A673 (cell line): ENCODE data around the gene FN3K. TPM values are rescaled to one million over a fixed set of nuclear protein-coding genes. Genes with fewer than 3 reads are reported as not detected.

Experiments
- BruUV-seq: library from RNA; stranded (reverse); fragments of 400-500 nt; replicated peaks from 2 replicates; lab custom pipeline; 2021; lab: Mats Ljungman, UMichigan
- CTCF ChIA-PET: fragments of 300-600 bp; sonication (Branson Sonifier 250); formaldehyde crosslinking; loops from one replicate; lab custom pipeline; 2022; ENCODE audit warnings: antibody characterized with exemption; lab: Charles Lee
- POLR2A ChIA-PET: fragments of 300-600 bp; sonication (Branson Sonifier 250); formaldehyde crosslinking; loops from one replicate; lab custom pipeline; 2022; ENCODE audit warnings: antibody characterized with exemption; ENCODE audit not compliant: low non-redundant PET; lab: Charles Lee
- DNase-seq: peaks from one replicate; pipeline ENCODE4 v3.0.0-alpha.2; 2015; ENCODE audit warnings: low spot score
- H3K27ac ChIP-seq: fragments of 200-600 bp; sonication (generic); 2 replicates; pipeline ENCODE4 v1.5.1; 2016; ENCODE audit warnings: mixed run types, low read depth, mild to moderate bottlenecking, mixed read lengths, antibody characterized with exemption, low read length; ENCODE audit not compliant: poor library complexity, severe bottlenecking
- H3K27me3 ChIP-seq: fragments of 200-600 bp; sonication (generic); replicated peaks from 2 replicates; pipeline ENCODE4 v1.6.1; 2017; ENCODE audit warnings: mixed run types, low read depth, mild to moderate bottlenecking, mixed read lengths, antibody characterized with exemption, low read length; ENCODE audit not compliant: insufficient read depth, poor library complexity
- H3K36me3 ChIP-seq: fragments of 200-600 bp; sonication (generic); 2 replicates; pipeline ENCODE4 v1.6.1; 2016; ENCODE audit warnings: mixed run types, mild to moderate bottlenecking, mixed read lengths, antibody characterized with exemption, low read length; ENCODE audit not compliant: insufficient read depth, poor library complexity, severe bottlenecking
- H3K4me1 ChIP-seq: fragments of 200-600 bp; sonication (generic); 2 replicates; pipeline ENCODE4 v1.6.1; 2017; ENCODE audit warnings: mixed run types, mild to moderate bottlenecking, mixed read lengths, antibody characterized with exemption, low read length; ENCODE audit not compliant: insufficient read depth, poor library complexity, severe bottlenecking
- H3K4me3 ChIP-seq: fragments of 200-600 bp; sonication (generic); 2 replicates; pipeline ENCODE4 v1.5.1; 2016; ENCODE audit warnings: low read depth, mixed run types, mild to moderate bottlenecking, mixed read lengths, low read length; ENCODE audit not compliant: poor library complexity, severe bottlenecking
- H3K9me3 ChIP-seq: fragments of 200-600 bp; sonication (generic); 2 replicates; pipeline ENCODE4 v1.6.1; 2016; ENCODE audit warnings: mixed run types, low read depth, mild to moderate bottlenecking, mixed read lengths, antibody characterized with exemption, low read length; ENCODE audit not compliant: poor library complexity, severe bottlenecking
- EZH2 ChIP-seq: fragments of 200-600 bp; sonication (generic); IDR thresholded peaks from 2 replicates; pipeline ENCODE4 v1.6.1; 2017; ENCODE audit warnings: borderline replicate concordance, low read depth, mild to moderate bottlenecking, mixed read lengths, antibody characterized with exemption, low read length; ENCODE audit not compliant: poor library complexity, severe bottlenecking
- intact Hi-C: fragments of 100-400 bp; cut with micrococcal nuclease; formaldehyde crosslinking; loops from one replicate; pipeline ENCODE4 v1.10.0; 2022; ENCODE audit not compliant: unreplicated experiment
- total RNA-seq: library from RNA; stranded (reverse); gene quantifications from 2 replicates; pipeline ENCODE4 v1.2.3, GENCODE V29; 2021
- TF ChIP-seq, protein P1 (sequence below): fragments of 300-800, 200-600 bp; sonication (generic); conservative IDR thresholded peaks from 2 replicates; pipeline ENCODE4 v1.5.1; 2017; ENCODE audit warnings: low read depth, mild to moderate bottlenecking, antibody characterized with exemption, low read length, moderate library complexity, mixed read lengths

Gene FN3K
- total RNA-seq, 1 experiment from 2014 or later, result 6.7 TPM

DNA sequence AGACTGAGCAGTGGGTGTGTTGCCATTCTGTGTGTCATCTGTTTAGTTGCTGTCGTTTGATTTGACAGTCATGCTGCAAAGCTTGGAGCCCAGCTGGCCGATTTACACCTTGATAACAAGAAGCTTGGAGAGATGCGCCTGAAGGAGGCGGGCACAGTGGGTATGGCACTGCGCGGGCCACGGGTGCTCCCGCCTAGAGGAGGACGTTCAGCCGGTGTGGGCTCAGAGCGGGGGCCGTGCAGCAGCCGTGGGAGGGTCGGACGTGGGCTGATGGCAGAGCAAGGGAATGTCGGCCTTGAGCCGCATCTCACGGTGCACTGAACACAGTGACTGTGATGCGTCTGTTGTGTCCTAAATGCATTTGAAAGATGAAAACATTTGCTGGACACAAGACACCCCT, 15.2 kb upstream of the FN3K start:
- intact Hi-C loops, result no loop called here
- Histone ChIP-seq H3K27ac (no peak overlapping the region), H3K27me3 (no peaks in the 10 kb centered on the region), H3K36me3 (peaks cover 5% of the 10 kb centered on the region), H3K4me3 (no peak overlapping the region), H3K4me1 (peaks cover 13% of the 10 kb centered on the region), H3K9me3 (no peaks in the 10 kb centered on the region)
- ChIA-PET POLR2A (interaction anchor here (0.6 kb wide), 1 partner anchor 111 kb away, joined by 3 read pairs; no protein-coding TSS in a partner anchor), CTCF (no interaction called here)
- no TSS peak for BruUV-seq
- no peak for DNase-seq
- TF ChIP-seq, protein P1, sequence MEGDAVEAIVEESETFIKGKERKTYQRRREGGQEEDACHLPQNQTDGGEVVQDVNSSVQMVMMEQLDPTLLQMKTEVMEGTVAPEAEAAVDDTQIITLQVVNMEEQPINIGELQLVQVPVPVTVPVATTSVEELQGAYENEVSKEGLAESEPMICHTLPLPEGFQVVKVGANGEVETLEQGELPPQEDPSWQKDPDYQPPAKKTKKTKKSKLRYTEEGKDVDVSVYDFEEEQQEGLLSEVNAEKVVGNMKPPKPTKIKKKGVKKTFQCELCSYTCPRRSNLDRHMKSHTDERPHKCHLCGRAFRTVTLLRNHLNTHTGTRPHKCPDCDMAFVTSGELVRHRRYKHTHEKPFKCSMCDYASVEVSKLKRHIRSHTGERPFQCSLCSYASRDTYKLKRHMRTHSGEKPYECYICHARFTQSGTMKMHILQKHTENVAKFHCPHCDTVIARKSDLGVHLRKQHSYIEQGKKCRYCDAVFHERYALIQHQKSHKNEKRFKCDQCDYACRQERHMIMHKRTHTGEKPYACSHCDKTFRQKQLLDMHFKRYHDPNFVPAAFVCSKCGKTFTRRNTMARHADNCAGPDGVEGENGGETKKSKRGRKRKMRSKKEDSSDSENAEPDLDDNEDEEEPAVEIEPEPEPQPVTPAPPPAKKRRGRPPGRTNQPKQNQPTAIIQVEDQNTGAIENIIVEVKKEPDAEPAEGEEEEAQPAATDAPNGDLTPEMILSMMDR, result no peak
- TF ChIP-seq EZH2, result no peak

DNA sequence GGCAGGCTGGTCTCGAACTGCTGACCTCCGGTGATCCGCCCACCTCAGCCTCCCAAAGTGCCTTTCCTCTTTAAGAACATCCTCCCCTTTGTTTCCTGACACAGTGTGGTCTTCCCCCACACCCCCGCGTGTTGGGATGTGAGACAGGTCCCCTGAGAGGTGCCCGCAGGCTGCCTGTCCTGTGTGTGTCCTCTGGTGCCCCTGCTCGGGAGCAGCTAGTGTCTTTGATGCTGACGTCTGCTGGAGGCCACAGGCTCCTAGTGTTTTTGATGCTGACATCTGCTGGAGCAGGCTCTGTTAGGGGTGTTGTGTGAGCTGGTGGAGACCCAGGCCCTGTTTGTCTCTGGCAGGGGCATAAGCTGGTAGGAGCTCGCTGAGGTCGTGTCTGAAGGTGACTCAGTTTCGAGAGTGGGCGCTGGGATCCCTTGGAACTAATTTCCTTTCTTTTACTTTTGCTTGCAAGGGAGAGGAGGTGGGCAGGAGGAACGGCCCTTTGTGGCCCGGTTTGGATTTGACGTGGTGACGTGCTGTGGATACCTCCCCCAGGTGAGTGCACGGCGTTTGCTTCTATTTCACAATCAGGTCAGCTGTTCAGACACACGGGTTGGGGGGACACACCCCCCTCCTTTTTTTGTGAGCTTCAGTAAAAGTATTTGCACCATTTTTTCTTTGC, 12.9 kb upstream of the FN3K start:
- no peaks in the 10 kb centered on the region for H3K27me3 ChIP-seq
- H3K9me3 ChIP-seq, result no peaks in the 10 kb centered on the region
- DNase-seq, result no peak
- CTCF ChIA-PET, result no interaction called here
- no peak overlapping the region for H3K27ac ChIP-seq
- peaks cover 5% of the 10 kb centered on the region for H3K4me1 ChIP-seq
- peaks cover 18% of the 10 kb centered on the region for H3K36me3 ChIP-seq
- no TSS peak for BruUV-seq
- intact Hi-C loops, result no loop called here
- TF ChIP-seq, protein P1, result no peak
- TF ChIP-seq EZH2, result no peak
- no peak overlapping the region for H3K4me3 ChIP-seq
- POLR2A ChIA-PET, result no interaction called here

DNA sequence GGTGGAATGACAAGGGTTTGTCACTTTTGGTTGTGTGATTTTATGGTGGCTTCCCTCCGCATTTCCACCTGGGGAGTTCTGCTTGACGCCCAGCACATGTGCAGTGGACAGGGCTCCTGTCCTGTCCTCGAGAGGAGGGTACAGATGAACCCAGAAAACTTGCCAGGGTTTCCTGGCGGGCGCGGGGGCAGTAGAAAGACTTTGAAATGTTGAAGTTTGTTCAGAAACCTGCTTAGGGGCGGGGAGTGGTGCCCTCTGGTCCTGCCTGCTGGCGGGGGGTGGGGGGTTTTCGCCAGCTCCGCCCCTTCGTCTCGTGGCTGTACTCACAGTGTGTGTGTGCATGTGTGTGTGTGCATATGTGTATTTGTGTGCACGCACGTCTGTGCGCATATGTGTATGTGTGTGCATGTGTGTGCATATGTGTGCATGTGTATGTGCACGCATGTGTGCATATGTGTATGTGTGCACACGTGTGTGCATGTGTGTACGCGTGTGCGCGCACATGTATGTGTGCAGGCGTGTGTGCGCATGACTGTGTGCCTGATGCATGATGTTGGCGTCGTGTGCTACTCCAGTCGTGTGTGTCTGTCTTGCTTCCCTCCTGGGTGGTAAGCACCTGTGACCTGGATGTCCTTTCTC, 12.1 kb upstream of the FN3K start:
- TF ChIP-seq, protein P1, result no peak
- no peak for TF ChIP-seq EZH2
- intact Hi-C loops, result no loop called here
- Histone ChIP-seq H3K4me1 (no peaks in the 10 kb centered on the region), H3K27me3 (no peaks in the 10 kb centered on the region), H3K9me3 (no peaks in the 10 kb centered on the region), H3K36me3 (peaks cover 17% of the 10 kb centered on the region), H3K4me3 (no peak overlapping the region), H3K27ac (no peak overlapping the region)
- no peak for DNase-seq
- ChIA-PET POLR2A (no interaction called here), CTCF (no interaction called here)
- BruUV-seq, result no TSS peak
